DND-41 (cell line): ENCODE measurements around the gene RBM42.
"Not testable (repeated sequence)": the region's sequence is repeated elsewhere in the genome, so short reads cannot be mapped to it uniquely, and the experiment has no call there.

Source experiments
- ATAC-seq: fragments of 200-7000 bp; cut with Tn5 transposase; 3 replicates; pipeline ENCODE4 v1.9.1; 2021; ENCODE audit warnings: low read depth; ENCODE audit not compliant: insufficient read depth
- DNase-seq: peaks from one replicate; pipeline ENCODE4 v3.0.0-alpha.2; 2020
- H2AFZ ChIP-seq: 2 replicates; pipeline ENCODE4 v1.6.0; 2012; ENCODE audit warnings: low read depth, low read length
- H3K27ac ChIP-seq: 2 replicates; pipeline ENCODE4 v1.5.1; 2012; ENCODE audit warnings: low read length, inconsistent platforms
- H3K27me3 ChIP-seq: fragments of 200-600 bp; sonication (generic); 2 replicates; pipeline ENCODE4 v1.6.0; 2012; ENCODE audit warnings: low read length, mild to moderate bottlenecking, inconsistent platforms; ENCODE audit not compliant: insufficient read depth, poor library complexity
- H3K36me3 ChIP-seq: 2 replicates; pipeline ENCODE4 v1.5.1; 2012; ENCODE audit warnings: low read length, inconsistent platforms; ENCODE audit not compliant: insufficient read depth
- H3K4me1 ChIP-seq: 2 replicates; pipeline ENCODE4 v1.5.1; 2012; ENCODE audit warnings: mild to moderate bottlenecking, low read length; ENCODE audit not compliant: insufficient read depth
- H3K4me2 ChIP-seq: 2 replicates; pipeline ENCODE4 v1.6.0; 2012; ENCODE audit warnings: mild to moderate bottlenecking, moderate library complexity, low read length, inconsistent platforms; ENCODE audit not compliant: insufficient read depth
- H3K4me3 ChIP-seq, 2 experiments: fragments of 200-600 bp in 1 of 2; shearing (Covaris generic) in 1 of 2; 2 replicates each; pipeline ENCODE4 v1.5.1; 2012 to 2016; ENCODE audit warnings: inconsistent platforms in 2 of 2, low read length in 2 of 2, mild to moderate bottlenecking in 2 of 2, low read depth in 1 of 2, moderate library complexity in 1 of 2
- H3K79me2 ChIP-seq: 2 replicates; pipeline ENCODE4 v1.6.0; 2012; ENCODE audit warnings: low read length, inconsistent platforms; ENCODE audit not compliant: insufficient read depth
- H3K9ac ChIP-seq: 2 replicates; pipeline ENCODE4 v1.6.0; 2012; ENCODE audit warnings: low read depth, mild to moderate bottlenecking, inconsistent platforms, low read length, moderate library complexity
- H3K9me3 ChIP-seq: 2 replicates; pipeline ENCODE4 v1.5.1; 2012; ENCODE audit warnings: low read length, moderate library complexity, mild to moderate bottlenecking, inconsistent platforms; ENCODE audit not compliant: insufficient read depth, severe bottlenecking
- H4K20me1 ChIP-seq: 2 replicates; pipeline ENCODE4 v1.6.0; 2012; ENCODE audit warnings: low read length; ENCODE audit not compliant: insufficient read depth
- EZH2 ChIP-seq: IDR thresholded peaks from 3 replicates; pipeline ENCODE4 v1.6.1; 2012; ENCODE audit warnings: borderline replicate concordance, low read depth, mild to moderate bottlenecking, moderate library complexity, low read length, inconsistent platforms; ENCODE audit not compliant: severe bottlenecking
- TF ChIP-seq, protein P1 (sequence below): IDR thresholded peaks from 2 replicates; pipeline ENCODE4 v1.5.1; 2012; ENCODE audit warnings: borderline replicate concordance, low read length, moderate library complexity, mild to moderate bottlenecking; ENCODE audit not compliant: poor library complexity, severe bottlenecking; ENCODE audit errors: extremely low read depth

Gene RBM42

DNA sequence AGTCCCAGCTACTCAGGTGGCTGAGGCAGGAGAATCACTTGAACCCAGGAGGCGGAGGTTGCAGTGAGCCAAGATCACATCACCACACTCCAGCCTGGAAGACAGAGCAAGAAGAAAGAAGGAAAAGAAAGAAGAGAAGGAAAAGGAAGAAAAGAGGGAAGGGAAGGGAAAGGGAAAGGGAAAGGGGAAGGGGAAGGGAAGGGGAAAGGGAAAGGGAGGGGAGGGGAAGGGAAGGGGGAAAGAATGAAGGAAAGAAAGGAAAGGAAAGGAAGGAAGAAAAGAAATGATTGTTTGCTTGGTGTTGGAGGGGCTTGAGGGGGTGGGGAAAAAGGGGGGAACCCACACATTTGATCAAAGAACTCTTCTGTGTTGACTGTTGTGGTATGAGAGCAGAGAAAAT lies 32.9 kb upstream of the RBM42 start:
- no peaks in the 10 kb centered on the region for H3K27me3 ChIP-seq
- H3K36me3 ChIP-seq: no peaks in the 10 kb centered on the region
- H3K79me2 ChIP-seq: no peaks in the 10 kb centered on the region
- TF ChIP-seq, protein P1, sequence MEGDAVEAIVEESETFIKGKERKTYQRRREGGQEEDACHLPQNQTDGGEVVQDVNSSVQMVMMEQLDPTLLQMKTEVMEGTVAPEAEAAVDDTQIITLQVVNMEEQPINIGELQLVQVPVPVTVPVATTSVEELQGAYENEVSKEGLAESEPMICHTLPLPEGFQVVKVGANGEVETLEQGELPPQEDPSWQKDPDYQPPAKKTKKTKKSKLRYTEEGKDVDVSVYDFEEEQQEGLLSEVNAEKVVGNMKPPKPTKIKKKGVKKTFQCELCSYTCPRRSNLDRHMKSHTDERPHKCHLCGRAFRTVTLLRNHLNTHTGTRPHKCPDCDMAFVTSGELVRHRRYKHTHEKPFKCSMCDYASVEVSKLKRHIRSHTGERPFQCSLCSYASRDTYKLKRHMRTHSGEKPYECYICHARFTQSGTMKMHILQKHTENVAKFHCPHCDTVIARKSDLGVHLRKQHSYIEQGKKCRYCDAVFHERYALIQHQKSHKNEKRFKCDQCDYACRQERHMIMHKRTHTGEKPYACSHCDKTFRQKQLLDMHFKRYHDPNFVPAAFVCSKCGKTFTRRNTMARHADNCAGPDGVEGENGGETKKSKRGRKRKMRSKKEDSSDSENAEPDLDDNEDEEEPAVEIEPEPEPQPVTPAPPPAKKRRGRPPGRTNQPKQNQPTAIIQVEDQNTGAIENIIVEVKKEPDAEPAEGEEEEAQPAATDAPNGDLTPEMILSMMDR: no peak
- TF ChIP-seq EZH2: no peak
- H3K4me2 ChIP-seq: no peak overlapping the region
- no peaks in the 10 kb centered on the region for H4K20me1 ChIP-seq
- no peak for ATAC-seq
- H3K9ac ChIP-seq: no peak overlapping the region
- H3K4me3 ChIP-seq: no peak overlapping the region
- no peak overlapping the region for H3K27ac ChIP-seq
- DNase-seq: no peak
- no peaks in the 10 kb centered on the region for H3K4me1 ChIP-seq
- H3K9me3 ChIP-seq: no peaks in the 10 kb centered on the region
- no peak overlapping the region for H2AFZ ChIP-seq

- Histone ChIP-seq H3K4me3 (no peak overlapping the region), H3K4me1 (no peaks in the 10 kb centered on the region), H3K27ac (no peak overlapping the region), H3K79me2 (no peaks in the 10 kb centered on the region), H3K4me2 (no peak overlapping the region), H3K27me3 (no peaks in the 10 kb centered on the region), H3K36me3 (no peaks in the 10 kb centered on the region), H3K9ac (no peak overlapping the region), H3K9me3 (no peaks in the 10 kb centered on the region), H4K20me1 (no peaks in the 10 kb centered on the region), H2AFZ (no peak overlapping the region)
- TF ChIP-seq EZH2: no peak
- TF ChIP-seq, protein P1: no peak
- DNase-seq (peak; percentile 25), ATAC-seq (peak; percentile 62; the same call in 2 of the 3 replicates)
Measured at GRCh38 chr19:35596366-35596999, 32.4 kb upstream of the RBM42 start.

GRCh38 chr19:35601971-35602370 lies 26.9 kb upstream of the RBM42 start:
- Histone ChIP-seq H3K4me3 (no peak overlapping the region), H3K4me1 (no peaks in the 10 kb centered on the region), H3K4me2 (no peak overlapping the region), H3K79me2 (no peaks in the 10 kb centered on the region), H4K20me1 (no peaks in the 10 kb centered on the region), H2AFZ (no peak overlapping the region), H3K9ac (no peak overlapping the region), H3K9me3 (no peaks in the 10 kb centered on the region), H3K36me3 (no peaks in the 10 kb centered on the region), H3K27ac (no peak overlapping the region), H3K27me3 (no peaks in the 10 kb centered on the region)
- TF ChIP-seq, protein P1: no peak
- TF ChIP-seq EZH2: no peak
- ATAC-seq (no peak), DNase-seq (no peak)

- not testable (repeated sequence) for H3K4me3 ChIP-seq, ATAC-seq, H2AFZ ChIP-seq, H3K79me2 ChIP-seq, H3K4me2 ChIP-seq, H3K4me1 ChIP-seq, DNase-seq, H3K9ac ChIP-seq, H4K20me1 ChIP-seq, H3K9me3 ChIP-seq, H3K36me3 ChIP-seq, H3K27me3 ChIP-seq, H3K27ac ChIP-seq
Measured at GRCh38 chr19:35604436-35604835, 24.4 kb upstream of the RBM42 start.

- H3K27me3 ChIP-seq, H2AFZ ChIP-seq, H3K36me3 ChIP-seq, DNase-seq, H3K9me3 ChIP-seq, ATAC-seq, H3K4me2 ChIP-seq, H3K4me3 ChIP-seq, H3K9ac ChIP-seq, H3K27ac ChIP-seq, H3K79me2 ChIP-seq, H4K20me1 ChIP-seq, H3K4me1 ChIP-seq: not testable (repeated sequence)
Measured at GRCh38 chr19:35607170-35607569, 21.7 kb upstream of the RBM42 start.
